ENCODE measurements around the gene IL31RA.
"Not testable (repeated sequence)": the region's sequence is repeated elsewhere in the genome, so short reads cannot be mapped to it uniquely, and the experiment has no call there.

IL31RA gene

GRCh38 chr5:55850839-55851674 lies at the start of gene IL31RA:
TSS of gene IL31RA (plus strand) at chr5:55851357. CDS start at chr5:55851571, 214 bp downstream.
- TF ChIP-seq CTCF (IDR thresholded peaks at IDR 0.05; ENCODE audit: low read depth, low read length) = no peak
- peak; percentile 70 to 91 for DNase-seq (ENCODE audit: low read depth in 2 of 2)
- peak within 1 kb of the TSS in 1 of 2 donors; percentile 0 for H3K4me3 ChIP-seq (replicated peaks in 1 of 2; ENCODE audit: low read depth in 2 of 2, low read length in 2 of 2)

DNA sequence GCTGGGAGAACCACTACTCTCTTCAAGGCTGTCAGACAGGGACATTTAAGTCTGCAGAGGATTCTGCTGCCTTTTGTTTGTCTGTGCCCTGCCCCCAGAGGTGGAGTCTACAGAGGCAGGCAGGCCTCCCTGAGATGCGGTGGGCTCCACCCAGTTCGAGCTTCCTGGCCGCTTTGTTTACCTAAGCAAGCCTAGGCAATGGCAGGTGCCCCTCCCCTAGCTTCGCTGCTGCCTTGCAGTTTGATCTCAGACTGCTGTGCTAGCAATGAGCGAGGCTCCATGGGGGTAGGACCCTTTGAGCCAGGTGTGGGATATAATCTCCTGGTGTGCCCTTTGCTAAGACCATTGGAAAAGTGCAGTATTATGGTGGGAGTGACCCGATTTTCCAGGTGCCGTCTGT lies 42.3 kb upstream of the IL31RA start:
- H3K4me3 ChIP-seq (replicated peaks in 1 of 2; ENCODE audit: low read depth in 2 of 2, low read length in 2 of 2); DNase-seq (ENCODE audit: low read depth in 2 of 2): not testable (repeated sequence)

- not testable (repeated sequence) for DNase-seq (ENCODE audit: low read depth in 2 of 2); H3K4me3 ChIP-seq (replicated peaks in 1 of 2; ENCODE audit: low read depth in 2 of 2, low read length in 2 of 2)
Measured at GRCh38 chr5:55815939-55816338, 35.2 kb upstream of the IL31RA start.

GRCh38 chr5:55816342-55816741 lies 34.8 kb upstream of the IL31RA start:
- DNase-seq (ENCODE audit: low read depth in 2 of 2) = peak; percentile 80 to 86
- TF ChIP-seq CTCF (IDR thresholded peaks at IDR 0.05; ENCODE audit: low read depth, low read length) = no peak

GRCh38 chr5:55817030-55817429 lies 34.1 kb upstream of the IL31RA start:
- peak; percentile 4 to 18 for DNase-seq (ENCODE audit: low read depth in 2 of 2)
- no peak overlapping the region for H3K4me3 ChIP-seq (replicated peaks in 1 of 2; ENCODE audit: low read depth in 2 of 2, low read length in 2 of 2)
- TF ChIP-seq CTCF (IDR thresholded peaks at IDR 0.05; ENCODE audit: low read depth, low read length) = no peak

More at GRCh38 chr5:55816342-55816741, 34.8 kb upstream of the IL31RA start:
- H3K4me3 ChIP-seq (replicated peaks in 1 of 2; ENCODE audit: low read depth in 2 of 2, low read length in 2 of 2) = no peak overlapping the region

- no peak for DNase-seq (ENCODE audit: low read depth in 2 of 2)
- TF ChIP-seq CTCF (IDR thresholded peaks at IDR 0.05; ENCODE audit: low read depth, low read length) = no peak
- H3K4me3 ChIP-seq (replicated peaks in 1 of 2; ENCODE audit: low read depth in 2 of 2, low read length in 2 of 2) = no peak overlapping the region
Measured at GRCh38 chr5:55820488-55820887, 30.7 kb upstream of the IL31RA start.

- peak in 1 of 2 donors; percentile 10 for DNase-seq (ENCODE audit: low read depth in 2 of 2)
- peak overlapping the region; percentile 36 to 50 for H3K4me3 ChIP-seq (replicated peaks in 1 of 2; ENCODE audit: low read depth in 2 of 2, low read length in 2 of 2)
- no peak for TF ChIP-seq CTCF (IDR thresholded peaks at IDR 0.05; ENCODE audit: low read depth, low read length)
Measured at GRCh38 chr5:55821731-55822512, 29.2 kb upstream of the IL31RA start.
